PC-3 (cell line): Measurements from ENCODE around the gene KLHL13. TPM values are rescaled to one million over a fixed set of nuclear protein-coding genes. Genes with fewer than 3 reads are reported as not detected.

Source experiments
- ATAC-seq: fragments of 200-7000 bp; cut with Tn5 transposase; 2 replicates; pipeline ENCODE4 v1.9.1; 2020; ENCODE audit warnings: mild to moderate bottlenecking, moderate library complexity
- BruUV-seq: library from RNA; stranded (reverse); fragments of 400-500 nt; replicated peaks from 2 replicates; lab custom pipeline; 2021; lab: Mats Ljungman, UMichigan
- CTCF ChIA-PET: fragments of 300-600 bp; sonication (Branson Sonifier 250); formaldehyde crosslinking; loops from one replicate; lab custom pipeline; 2022; ENCODE audit warnings: antibody characterized with exemption; lab: Charles Lee
- POLR2A ChIA-PET: fragments of 300-600 bp; sonication (Branson Sonifier 250); formaldehyde crosslinking; loops from one replicate; lab custom pipeline; 2022; ENCODE audit warnings: antibody characterized with exemption; ENCODE audit not compliant: unreplicated experiment; lab: Charles Lee
- DNase-seq: peaks from one replicate; pipeline ENCODE4 v3.0.0-alpha.2; 2015
- H2AFZ ChIP-seq: fragments of 300-600 bp; sonication (generic); 2 replicates; pipeline ENCODE4 v1.6.0; 2016; ENCODE audit warnings: antibody characterized with exemption, low read length
- H3F3A ChIP-seq: fragments of 300-600 bp; sonication (generic); one replicate; pipeline ENCODE4 v1.6.0; 2017; ENCODE audit warnings: antibody characterized with exemption, low read length, control low read depth, mild to moderate bottlenecking; ENCODE audit not compliant: unreplicated experiment
- H3K27ac ChIP-seq: fragments of 300-600 bp; sonication (generic); 2 replicates; pipeline ENCODE4 v1.5.1; 2016; ENCODE audit warnings: mild to moderate bottlenecking, low read length
- H3K27me3 ChIP-seq: fragments of 300-600 bp; sonication (generic); 2 replicates; pipeline ENCODE4 v1.6.1; 2016; ENCODE audit warnings: low read length, mixed read lengths
- H3K36me3 ChIP-seq: fragments of 300-600 bp; sonication (generic); 2 replicates; pipeline ENCODE4 v1.6.1; 2016; ENCODE audit warnings: low read depth, mixed run types, low read length, mixed read lengths
- H3K4me1 ChIP-seq: fragments of 300-600 bp; sonication (generic); 2 replicates; pipeline ENCODE4 v1.5.1; 2016; ENCODE audit warnings: low read length; ENCODE audit not compliant: insufficient read depth
- H3K4me2 ChIP-seq: fragments of 300-600 bp; sonication (generic); 2 replicates; pipeline ENCODE4 v1.6.0; 2016; ENCODE audit warnings: low read length
- H3K4me3 ChIP-seq: fragments of 300-600 bp; sonication (generic); 2 replicates; pipeline ENCODE4 v1.5.1; 2016; ENCODE audit warnings: mild to moderate bottlenecking, low read length, mixed read lengths
- H3K79me2 ChIP-seq: fragments of 300-600 bp; sonication (generic); 2 replicates; pipeline ENCODE4 v1.6.1; 2017; ENCODE audit warnings: low read length, mixed read lengths
- H3K9ac ChIP-seq: fragments of 300-600 bp; sonication (generic); 2 replicates; pipeline ENCODE4 v1.6.0; 2016; ENCODE audit warnings: mild to moderate bottlenecking, low read length
- H3K9me2 ChIP-seq: fragments of 300-600 bp; sonication (generic); replicated peaks from 2 replicates; pipeline ENCODE4 v1.6.1; 2016; ENCODE audit warnings: mixed run types, low read length, mixed read lengths
- H3K9me3 ChIP-seq: fragments of 300-600 bp; sonication (generic); 2 replicates; pipeline ENCODE4 v1.6.1; 2016; ENCODE audit warnings: low read length, mixed read lengths
- H4K20me1 ChIP-seq: fragments of 300-600 bp; sonication (generic); 2 replicates; pipeline ENCODE4 v1.6.1; 2016; ENCODE audit warnings: low read length, mixed read lengths
- CTCF ChIP-seq: fragments of 300-600 bp; sonication (generic); conservative IDR thresholded peaks from 2 replicates; pipeline ENCODE4 v1.5.1; 2017; ENCODE audit warnings: antibody characterized with exemption, low read depth, mild to moderate bottlenecking, low read length
- EZH2 ChIP-seq: fragments of 300-600 bp; sonication (generic); IDR thresholded peaks from one replicate; pipeline ENCODE4 v1.6.1; 2017; ENCODE audit warnings: antibody characterized with exemption, mild to moderate bottlenecking, low read length; ENCODE audit not compliant: unreplicated experiment
- EZH2phosphoT487 ChIP-seq: fragments of 300-600 bp; sonication (generic); IDR thresholded peaks from 2 replicates; pipeline ENCODE4 v1.6.1; 2018; ENCODE audit warnings: mild to moderate bottlenecking, antibody characterized with exemption, low read length, borderline replicate concordance
- intact Hi-C: fragments of 100-400 bp; cut with micrococcal nuclease; formaldehyde crosslinking; loops from 2 replicates; pipeline ENCODE4 v1.9.0; 2023
- total RNA-seq: library from RNA; depleted of rRNA; stranded (reverse); fragments of >200 nt; gene quantifications from 2 replicates; pipeline ENCODE4 v1.2.3, GENCODE V29; 2014

The KLHL13 gene
- total RNA-seq, 1 experiment from 2014 or later, result 4.0 TPM

- intact Hi-C loops, result no loop called here
Observed at GRCh38 chrX:118100091-118100490, 16.5 kb downstream of the KLHL13 start.

DNA sequence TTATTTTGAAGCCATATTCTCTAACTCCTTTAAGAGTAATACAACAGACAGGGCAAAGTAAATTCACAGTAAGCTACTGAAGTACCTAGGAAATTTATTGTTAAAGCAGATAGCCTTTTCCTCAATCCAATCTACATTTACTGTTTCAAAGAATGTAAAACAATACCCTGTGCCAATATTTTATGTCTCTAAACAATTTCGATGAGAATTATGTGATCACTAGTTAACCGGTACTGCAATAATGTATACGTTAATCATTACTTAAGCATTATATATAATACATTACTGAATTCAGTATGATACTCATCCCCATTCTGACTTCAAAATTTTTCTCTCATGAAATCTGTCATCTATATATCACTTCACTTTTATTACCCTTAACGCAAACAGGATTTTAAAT, 28.5 kb downstream of the KLHL13 start:
- no peak overlapping the region for H3K4me3 ChIP-seq
- H3K4me1 ChIP-seq, result no peaks in the 10 kb centered on the region
- CTCF ChIA-PET, result no interaction called here

More at GRCh38 chrX:118100091-118100490, 16.5 kb downstream of the KLHL13 start:
- BruUV-seq, result no TSS peak
- Histone ChIP-seq H3K4me1 (no peaks in the 10 kb centered on the region), H3F3A (no peaks in the 10 kb centered on the region), H3K9ac (no peak overlapping the region), H4K20me1 (no peaks in the 10 kb centered on the region), H3K27me3 (no peaks in the 10 kb centered on the region), H3K36me3 (no peaks in the 10 kb centered on the region), H3K79me2 (no peaks in the 10 kb centered on the region), H3K4me2 (no peak overlapping the region), H3K27ac (no peak overlapping the region), H2AFZ (no peak overlapping the region), H3K9me3 (no peaks in the 10 kb centered on the region), H3K4me3 (no peak overlapping the region), H3K9me2 (no peaks in the 10 kb centered on the region)
- TF ChIP-seq CTCF (no peak), EZH2phosphoT487 (no peak), EZH2 (no peak)
- no peak for DNase-seq
- no peak for ATAC-seq
- ChIA-PET POLR2A (no interaction called here), CTCF (no interaction called here)

More for the DNA sequence above, 28.5 kb downstream of the KLHL13 start:
- DNase-seq (no peak), ATAC-seq (no peak)
- no peak overlapping the region for H2AFZ ChIP-seq
- no peak overlapping the region for H3K27ac ChIP-seq
- H3K9me2 ChIP-seq, result no peaks in the 10 kb centered on the region
- intact Hi-C loops, result no loop called here
- POLR2A ChIA-PET, result no interaction called here
- TF ChIP-seq CTCF (no peak), EZH2 (no peak), EZH2phosphoT487 (no peak)
- H3K36me3 ChIP-seq, result no peaks in the 10 kb centered on the region
- H3F3A ChIP-seq, result no peaks in the 10 kb centered on the region
- no peaks in the 10 kb centered on the region for H3K27me3 ChIP-seq
- H3K79me2 ChIP-seq, result no peaks in the 10 kb centered on the region
- H4K20me1 ChIP-seq, result no peaks in the 10 kb centered on the region
- BruUV-seq, result no TSS peak
- no peaks in the 10 kb centered on the region for H3K9me3 ChIP-seq
- no peak overlapping the region for H3K9ac ChIP-seq
- no peak overlapping the region for H3K4me2 ChIP-seq
